GM18507 (cell line): ENCODE measurements around the gene TMEM40.

Experiments
- DNase-seq: peaks from one replicate; pipeline ENCODE4 v3.0.0; 2011; ENCODE audit warnings: low read depth; ENCODE audit not compliant: insufficient read length; ENCODE audit errors: extremely low spot score
- FAIRE-seq: peaks from 2 replicates; lab custom pipeline; 2011; peaks lifted over from hg19 to GRCh38; lab: Jason Lieb, UNC

Gene TMEM40

GRCh38 chr3:12692444-12692843 lies 66.6 kb downstream of the TMEM40 start:
- FAIRE-seq (no peak), DNase-seq (no peak)

DNA sequence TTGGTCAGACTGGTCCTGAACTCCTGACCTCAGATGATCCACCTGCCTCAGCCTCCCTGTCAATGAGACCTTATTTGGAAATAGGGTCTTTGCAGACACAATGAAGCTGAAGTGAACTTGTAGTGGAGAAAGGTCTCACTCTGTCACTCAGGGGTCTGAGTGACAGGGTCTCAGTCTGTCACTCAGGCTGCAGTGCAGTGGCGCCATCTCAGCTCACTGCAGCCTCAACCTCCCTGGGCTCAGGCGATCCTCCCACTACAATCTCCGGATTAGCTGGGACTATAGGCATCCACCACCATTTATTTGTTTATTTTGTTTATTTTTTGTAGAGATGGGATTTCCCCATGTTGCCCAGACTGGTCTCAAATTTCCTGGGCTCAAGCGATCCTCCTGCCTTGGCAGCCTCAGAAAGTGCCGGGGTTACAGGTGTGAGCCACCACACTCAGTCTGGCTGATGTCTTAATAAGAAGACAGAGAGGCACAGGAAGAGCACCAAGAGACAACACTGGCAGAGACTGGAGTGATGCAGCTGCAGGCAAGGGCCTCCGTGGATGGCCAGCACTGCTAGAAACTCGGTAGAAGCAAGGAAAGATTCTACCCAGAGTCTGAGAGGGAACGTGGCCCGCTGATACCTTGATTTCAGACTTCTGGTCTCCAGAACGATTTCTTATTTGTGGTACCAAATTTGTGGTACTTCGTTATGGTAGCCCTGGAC lies 68.9 kb downstream of the TMEM40 start:
- FAIRE-seq (no peak), DNase-seq (no peak)

DNA sequence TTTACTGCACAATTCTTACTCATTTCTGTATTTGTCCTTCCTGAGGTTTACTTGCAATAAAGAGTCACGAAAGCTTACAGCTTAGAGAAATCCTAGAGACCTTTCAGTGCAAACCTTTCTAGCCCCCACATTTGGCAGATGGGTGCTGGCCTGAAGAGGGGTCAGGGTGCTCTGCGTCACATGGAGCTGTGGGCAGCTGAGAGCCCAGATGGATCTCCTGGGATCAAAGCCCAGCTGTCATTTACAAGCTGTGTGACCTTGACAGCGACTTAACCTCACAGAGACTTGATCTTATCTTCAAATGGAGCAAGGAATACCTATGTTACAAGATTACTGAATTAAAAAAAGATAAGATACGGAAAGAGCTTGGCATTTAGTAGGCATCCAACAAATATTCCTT lies 71.1 kb downstream of the TMEM40 start:
- FAIRE-seq (no peak), DNase-seq (no peak)

DNA sequence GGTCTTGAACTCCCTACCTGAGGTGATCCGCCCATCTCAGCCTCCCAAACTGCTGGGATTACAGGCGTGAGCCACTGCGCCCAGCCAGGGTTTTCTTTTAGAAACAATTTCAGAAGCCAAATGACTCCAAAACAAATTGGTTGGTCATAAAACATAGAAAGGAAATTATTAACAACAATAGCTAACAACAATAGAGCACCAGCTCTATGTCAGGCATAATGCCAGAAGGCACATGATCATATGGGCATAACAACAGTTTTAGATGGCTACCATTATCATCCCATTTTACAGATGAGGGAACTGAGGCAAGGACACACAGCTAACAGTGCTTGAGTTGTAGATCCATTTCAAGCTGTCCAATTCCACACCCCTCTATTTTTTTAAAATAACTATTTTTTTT lies 73.0 kb downstream of the TMEM40 start:
- DNase-seq (no peak), FAIRE-seq (no peak)
